ENCODE results near the gene NCOR2. TPM values are rescaled to one million over a fixed set of nuclear protein-coding genes. Genes with fewer than 3 reads are reported as not detected.

NCOR2 gene
- total RNA-seq, 1 donor from 2014 or later: 336 TPM

DNA sequence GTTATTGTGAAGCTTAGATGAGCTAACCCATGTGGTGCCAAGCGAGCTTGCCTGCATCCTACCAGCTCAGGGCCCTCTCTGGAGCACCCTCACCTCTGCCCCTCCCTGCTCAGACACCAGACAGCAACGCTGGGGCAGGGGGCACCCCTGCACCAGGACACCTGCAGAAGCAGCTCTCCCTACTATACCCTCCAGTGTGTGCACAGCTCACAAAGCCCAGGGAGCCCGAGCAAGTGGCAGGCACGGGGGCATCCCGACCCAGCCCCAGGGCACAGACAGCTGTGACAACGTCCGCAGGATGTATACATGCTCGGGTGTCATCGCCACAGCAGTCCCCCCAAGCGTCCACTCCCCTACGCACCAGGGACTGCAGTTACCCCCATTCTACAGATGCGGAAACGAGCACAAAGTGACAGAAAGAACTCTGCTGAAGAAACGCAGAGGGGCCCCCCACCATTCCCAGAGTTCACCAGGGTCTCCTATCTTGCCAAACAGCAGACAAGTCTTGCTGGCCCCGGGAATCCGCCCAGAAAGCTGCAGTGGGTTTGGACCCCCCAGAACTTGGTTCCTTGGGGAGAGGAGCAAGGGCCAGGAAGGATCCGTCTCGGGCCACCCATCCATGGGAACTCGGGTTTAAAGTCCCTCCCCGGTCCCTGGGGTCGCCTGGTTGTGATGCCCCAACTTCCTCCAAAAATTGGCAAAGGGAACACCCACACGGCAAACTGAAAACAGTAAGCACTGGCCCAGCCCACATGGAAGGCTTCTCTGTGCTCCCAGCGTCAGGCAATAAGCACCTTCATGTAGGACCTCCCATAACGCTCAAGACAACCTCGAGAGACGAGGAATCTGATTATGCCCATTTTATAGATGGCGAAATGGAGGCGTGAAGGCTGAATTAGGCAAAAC lies 12.0 kb downstream of the NCOR2 start:
- H3K36me3 Mint-ChIP-seq: peaks cover 4% of the 10 kb centered on the region
- H3K27ac Mint-ChIP-seq: no peak overlapping the region
- TF ChIP-seq, protein P1, sequence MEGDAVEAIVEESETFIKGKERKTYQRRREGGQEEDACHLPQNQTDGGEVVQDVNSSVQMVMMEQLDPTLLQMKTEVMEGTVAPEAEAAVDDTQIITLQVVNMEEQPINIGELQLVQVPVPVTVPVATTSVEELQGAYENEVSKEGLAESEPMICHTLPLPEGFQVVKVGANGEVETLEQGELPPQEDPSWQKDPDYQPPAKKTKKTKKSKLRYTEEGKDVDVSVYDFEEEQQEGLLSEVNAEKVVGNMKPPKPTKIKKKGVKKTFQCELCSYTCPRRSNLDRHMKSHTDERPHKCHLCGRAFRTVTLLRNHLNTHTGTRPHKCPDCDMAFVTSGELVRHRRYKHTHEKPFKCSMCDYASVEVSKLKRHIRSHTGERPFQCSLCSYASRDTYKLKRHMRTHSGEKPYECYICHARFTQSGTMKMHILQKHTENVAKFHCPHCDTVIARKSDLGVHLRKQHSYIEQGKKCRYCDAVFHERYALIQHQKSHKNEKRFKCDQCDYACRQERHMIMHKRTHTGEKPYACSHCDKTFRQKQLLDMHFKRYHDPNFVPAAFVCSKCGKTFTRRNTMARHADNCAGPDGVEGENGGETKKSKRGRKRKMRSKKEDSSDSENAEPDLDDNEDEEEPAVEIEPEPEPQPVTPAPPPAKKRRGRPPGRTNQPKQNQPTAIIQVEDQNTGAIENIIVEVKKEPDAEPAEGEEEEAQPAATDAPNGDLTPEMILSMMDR (IDR thresholded peaks at IDR 0.05; ENCODE audit: unreplicated experiment): no peak
- H3K4me1 Mint-ChIP-seq: peaks cover 40% of the 10 kb centered on the region
- peaks cover 4% of the 10 kb centered on the region for H3K9me3 Mint-ChIP-seq
- no peaks in the 10 kb centered on the region for H3K27me3 Mint-ChIP-seq (ENCODE audit: low read depth)
- H3K4me3 Mint-ChIP-seq: no peak overlapping the region
- DNase-seq (ENCODE audit: low spot score in 2 of 2, unreplicated experiment in 2 of 2): no peak

DNA sequence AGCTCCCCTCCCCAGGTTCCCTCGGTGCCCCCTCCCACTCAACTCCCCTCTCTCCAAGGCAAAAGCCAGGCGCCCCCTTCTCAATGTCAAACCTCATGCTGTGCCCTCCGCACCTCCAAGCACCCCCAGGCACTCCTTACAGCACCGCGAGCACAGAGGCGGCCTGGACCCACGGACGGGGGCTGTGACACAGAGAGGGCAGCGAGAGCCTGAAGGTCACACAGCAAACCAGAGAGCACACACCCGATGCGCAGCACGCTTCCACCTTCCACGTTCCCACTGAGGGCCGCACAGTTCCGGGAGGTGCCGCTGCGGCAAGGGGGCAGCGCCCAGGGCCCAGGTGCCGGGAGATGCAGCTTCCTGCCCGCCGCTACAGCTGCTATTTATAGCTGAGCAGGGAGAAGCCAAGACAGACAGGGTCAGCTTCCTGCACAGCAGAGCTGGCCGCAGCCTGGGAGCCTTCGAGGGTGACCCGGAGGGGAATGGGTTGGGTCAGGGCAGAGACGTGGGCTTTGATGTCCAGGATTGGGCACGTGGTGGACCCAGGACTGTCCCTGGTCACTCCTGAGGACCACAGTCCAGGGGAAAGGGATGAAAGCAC lies 12.9 kb downstream of the NCOR2 start:
- Mint-ChIP-seq H3K4me3 (no peak overlapping the region), H3K9me3 (peaks cover 3% of the 10 kb centered on the region), H3K27me3 (ENCODE audit: low read depth) (no peaks in the 10 kb centered on the region), H3K36me3 (peaks cover 3% of the 10 kb centered on the region), H3K4me1 (peaks cover 47% of the 10 kb centered on the region), H3K27ac (no peak overlapping the region)
- TF ChIP-seq, protein P1 (IDR thresholded peaks at IDR 0.05; ENCODE audit: unreplicated experiment): no peak
- DNase-seq (ENCODE audit: low spot score in 2 of 2, unreplicated experiment in 2 of 2): no peak

DNA sequence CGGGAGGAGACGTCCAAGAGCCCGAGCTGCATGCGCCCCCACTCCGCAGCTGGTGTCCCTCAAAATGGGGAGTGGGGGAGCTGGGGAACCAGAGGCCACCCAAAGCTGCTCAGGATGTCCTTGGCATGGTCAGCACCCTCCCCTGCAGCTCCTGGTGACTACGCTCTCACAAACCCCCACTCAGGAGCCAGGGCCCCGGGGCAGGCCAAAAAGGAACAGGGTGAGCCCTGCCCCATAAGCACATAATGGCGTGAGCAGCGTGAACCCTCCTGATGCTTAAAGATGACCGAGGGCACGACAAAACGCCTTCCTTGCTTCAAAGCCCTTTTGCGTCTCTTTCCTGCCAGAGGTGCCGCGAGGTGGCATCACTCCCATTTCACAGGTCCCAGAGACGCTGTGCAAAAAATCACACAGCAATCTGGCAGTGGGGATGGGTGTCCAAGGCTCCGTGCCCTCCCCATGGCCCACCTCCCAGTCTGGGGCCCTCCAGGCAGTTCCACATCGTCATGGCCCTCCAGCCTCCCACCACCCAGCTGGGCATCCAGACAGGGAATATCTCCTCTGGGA lies 13.5 kb downstream of the NCOR2 start:
- no peak for DNase-seq (ENCODE audit: low spot score in 2 of 2, unreplicated experiment in 2 of 2)
- no peaks in the 10 kb centered on the region for H3K36me3 Mint-ChIP-seq
- H3K4me1 Mint-ChIP-seq: peaks cover 51% of the 10 kb centered on the region
- H3K4me3 Mint-ChIP-seq: no peak overlapping the region
- H3K27ac Mint-ChIP-seq: peak overlapping the region; percentile 56
- TF ChIP-seq, protein P1 (IDR thresholded peaks at IDR 0.05; ENCODE audit: unreplicated experiment): no peak
- H3K27me3 Mint-ChIP-seq (ENCODE audit: low read depth): no peaks in the 10 kb centered on the region
- H3K9me3 Mint-ChIP-seq: no peaks in the 10 kb centered on the region

DNA sequence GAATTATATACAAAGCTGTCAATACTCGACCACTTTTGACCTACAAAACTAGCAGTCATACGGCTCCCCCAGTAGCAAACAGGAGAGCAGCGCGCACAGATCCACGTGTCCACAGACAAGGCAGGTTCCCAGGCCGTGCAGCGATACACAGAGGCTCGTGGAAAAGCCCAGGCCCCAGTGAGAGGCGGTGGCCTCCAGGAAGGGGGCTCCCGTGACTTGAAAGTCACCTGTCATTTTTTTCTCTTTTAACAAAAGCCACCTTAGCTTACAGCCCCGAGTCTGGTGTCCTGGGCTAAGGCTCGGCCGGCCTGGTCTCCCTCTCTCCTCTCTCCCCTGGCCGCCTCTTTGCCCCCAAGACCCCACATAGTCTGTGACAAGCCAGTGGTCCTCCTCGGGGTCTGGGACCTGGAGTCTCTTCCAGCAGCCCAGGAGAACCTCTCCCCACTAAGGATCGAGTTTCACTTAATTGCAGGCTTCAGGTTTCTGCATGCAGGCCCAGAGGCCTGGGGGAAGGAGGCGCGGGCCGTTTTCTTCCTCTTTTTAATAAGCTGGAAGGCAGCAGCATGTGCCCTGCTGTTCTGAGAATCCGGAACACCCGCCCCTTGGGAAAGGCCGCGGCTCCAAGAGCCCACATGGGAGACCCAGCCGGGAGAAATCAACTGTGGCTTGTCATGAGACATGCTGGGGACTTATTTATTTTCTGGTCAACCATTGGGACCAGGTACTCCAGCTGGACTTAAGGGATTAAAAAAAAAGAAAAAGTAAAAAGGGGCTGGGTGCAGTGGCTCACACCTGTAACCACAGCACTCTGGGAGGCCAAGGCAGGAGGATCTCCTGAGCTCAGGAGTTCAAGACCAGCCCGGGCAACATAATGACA lies 15.9 kb downstream of the NCOR2 start:
- H3K4me1 Mint-ChIP-seq: peaks cover 43% of the 10 kb centered on the region

More for the DNA sequence above, 15.9 kb downstream of the NCOR2 start:
- DNase-seq (ENCODE audit: low spot score in 2 of 2, unreplicated experiment in 2 of 2): no peak
- H3K4me3 Mint-ChIP-seq: peak overlapping the region; percentile 50
- H3K27me3 Mint-ChIP-seq (ENCODE audit: low read depth): no peaks in the 10 kb centered on the region
- H3K9me3 Mint-ChIP-seq: no peaks in the 10 kb centered on the region
- TF ChIP-seq, protein P1 (IDR thresholded peaks at IDR 0.05; ENCODE audit: unreplicated experiment): no peak
- H3K36me3 Mint-ChIP-seq: no peaks in the 10 kb centered on the region
- H3K27ac Mint-ChIP-seq: peak overlapping the region; percentile 99
